Testis (tissue), 3 donors: ENCODE results near the gene SMOC2. TPM values are rescaled to one million over a fixed set of nuclear protein-coding genes. Genes with fewer than 3 reads are reported as not detected.
"Not testable (repeated sequence)": the region's sequence is repeated elsewhere in the genome, so short reads cannot be mapped to it uniquely, and the experiment has no call there.

Experiments used
- DNase-seq: peaks from one replicate; pipeline ENCODE4 v3.0.0-alpha.2; 2019
- H3K27ac ChIP-seq, 2 donors: fragments of 200-600 bp; sonication (generic); one replicate each; pipeline ENCODE4 v1.5.1; 2019
- H3K27me3 ChIP-seq: fragments of 200-600 bp; sonication (generic); one replicate; pipeline ENCODE4 v1.5.1; 2019
- H3K36me3 ChIP-seq: fragments of 200-600 bp; sonication (generic); one replicate; pipeline ENCODE4 v1.5.1; 2017; ENCODE audit warnings: low read depth; ENCODE audit errors: missing control alignments
- H3K4me1 ChIP-seq: fragments of 200-600 bp; sonication (generic); one replicate; pipeline ENCODE4 v1.5.1; 2019
- H3K4me3 ChIP-seq, 2 donors: fragments of 200-600 bp; sonication (generic); one replicate each; pipeline ENCODE4 v1.5.1; 2017 to 2019
- H3K9me3 ChIP-seq: fragments of 200-600 bp; sonication (generic); one replicate; pipeline ENCODE4 v1.5.1; 2017
- POLR2A ChIP-seq: fragments of 450-650 bp; IDR thresholded peaks from one replicate; pipeline ENCODE4 v1.6.1; 2017; ENCODE audit warnings: antibody characterized with exemption, mild to moderate bottlenecking, moderate library complexity
- WGBS, 2 donors: methylation state at CpG; one replicate each; pipeline ENCODE4 v1.1.5; 2018; 5-methylcytosine and 5-hydroxymethylcytosine counted together
- intact Hi-C: fragments of 100-400 bp; cut with DNase I; formaldehyde crosslinking; loops from one replicate; pipeline ENCODE4 v1.15.1; 2023; ENCODE audit warnings: low total_unique reads
- polyA plus RNA-seq: library from polyadenylated mRNA; stranded (reverse); fragments of 350-450 nt; fragmentation: Illumina TruSeq; extraction: RNeasy Lipid Tissue Mini Kit (QIAGEN cat#74804); gene quantifications from one replicate; pipeline ENCODE4 v1.2.3, GENCODE V29; 2014; ENCODE audit warnings: low read depth, low replicate concordance; ENCODE audit not compliant: insufficient read depth
- total RNA-seq, 2 donors: library from RNA; depleted of rRNA; stranded (reverse); fragments of >200 nt; gene quantifications; one replicate each; pipeline ENCODE4 v1.2.3, GENCODE V29; 2016
- TF ChIP-seq, protein P1 (sequence below), 3 experiments: fragments of 450-650 bp in 2 of 3; fragments of 200-600 bp in 1 of 3; sonication (generic) in 1 of 3; IDR thresholded peaks; one replicate each; pipeline ENCODE4 v1.5.1; 2016 to 2019; ENCODE audit warnings: antibody characterized with exemption in 3 of 3, mild to moderate bottlenecking in 2 of 3, moderate library complexity in 1 of 3

Gene SMOC2
- total and polyA plus RNA-seq, 3 donors from 2014 or later: 78.4 to 140 (median 110) TPM

DNA sequence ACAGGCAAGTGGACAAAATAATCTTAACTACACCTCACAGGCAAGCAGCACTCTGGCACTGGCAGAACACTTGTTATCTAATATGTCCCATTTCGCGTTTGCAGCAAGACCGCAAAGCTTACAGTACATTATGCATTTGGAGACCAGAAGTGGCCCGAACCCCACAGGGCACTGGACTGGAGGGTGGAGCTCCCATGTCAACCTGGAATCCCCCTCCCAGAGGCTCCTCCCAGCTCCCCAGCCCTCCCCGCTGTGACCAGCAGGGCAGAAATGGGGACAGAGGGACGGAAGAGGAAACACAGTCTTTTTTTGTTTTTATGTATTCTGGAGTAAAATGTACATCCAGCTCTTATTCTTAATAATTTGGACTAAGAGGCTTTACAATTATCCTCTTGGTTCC, 263.7 kb downstream of the SMOC2 start:
- no peak for DNase-seq
- WGBS, 2 donors: 70 to 83% methylated on average over 6 of the region's 6 CpGs
- Histone ChIP-seq H3K36me3 (no peaks in the 10 kb centered on the region), H3K27ac (no peak overlapping the region), H3K4me3 (no peak overlapping the region), H3K4me1 (no peaks in the 10 kb centered on the region), H3K9me3 (no peaks in the 10 kb centered on the region), H3K27me3 (no peaks in the 10 kb centered on the region)
- TF ChIP-seq POLR2A: no peak
- TF ChIP-seq, protein P1, sequence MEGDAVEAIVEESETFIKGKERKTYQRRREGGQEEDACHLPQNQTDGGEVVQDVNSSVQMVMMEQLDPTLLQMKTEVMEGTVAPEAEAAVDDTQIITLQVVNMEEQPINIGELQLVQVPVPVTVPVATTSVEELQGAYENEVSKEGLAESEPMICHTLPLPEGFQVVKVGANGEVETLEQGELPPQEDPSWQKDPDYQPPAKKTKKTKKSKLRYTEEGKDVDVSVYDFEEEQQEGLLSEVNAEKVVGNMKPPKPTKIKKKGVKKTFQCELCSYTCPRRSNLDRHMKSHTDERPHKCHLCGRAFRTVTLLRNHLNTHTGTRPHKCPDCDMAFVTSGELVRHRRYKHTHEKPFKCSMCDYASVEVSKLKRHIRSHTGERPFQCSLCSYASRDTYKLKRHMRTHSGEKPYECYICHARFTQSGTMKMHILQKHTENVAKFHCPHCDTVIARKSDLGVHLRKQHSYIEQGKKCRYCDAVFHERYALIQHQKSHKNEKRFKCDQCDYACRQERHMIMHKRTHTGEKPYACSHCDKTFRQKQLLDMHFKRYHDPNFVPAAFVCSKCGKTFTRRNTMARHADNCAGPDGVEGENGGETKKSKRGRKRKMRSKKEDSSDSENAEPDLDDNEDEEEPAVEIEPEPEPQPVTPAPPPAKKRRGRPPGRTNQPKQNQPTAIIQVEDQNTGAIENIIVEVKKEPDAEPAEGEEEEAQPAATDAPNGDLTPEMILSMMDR (IDR thresholded peaks at IDR 0.05): no peak
- intact Hi-C loops: no loop called here

- H3K27me3 ChIP-seq, H3K4me3 ChIP-seq, H3K27ac ChIP-seq, DNase-seq, H3K9me3 ChIP-seq, H3K36me3 ChIP-seq, intact Hi-C loops, H3K4me1 ChIP-seq: not testable (repeated sequence)
- 53 to 76% methylated on average over 8 to 13 of the region's 16 CpGs for WGBS, 2 donors
These were observed 264.3 kb downstream of the SMOC2 start for GRCh38 chr6:168705271-168705670.

DNA sequence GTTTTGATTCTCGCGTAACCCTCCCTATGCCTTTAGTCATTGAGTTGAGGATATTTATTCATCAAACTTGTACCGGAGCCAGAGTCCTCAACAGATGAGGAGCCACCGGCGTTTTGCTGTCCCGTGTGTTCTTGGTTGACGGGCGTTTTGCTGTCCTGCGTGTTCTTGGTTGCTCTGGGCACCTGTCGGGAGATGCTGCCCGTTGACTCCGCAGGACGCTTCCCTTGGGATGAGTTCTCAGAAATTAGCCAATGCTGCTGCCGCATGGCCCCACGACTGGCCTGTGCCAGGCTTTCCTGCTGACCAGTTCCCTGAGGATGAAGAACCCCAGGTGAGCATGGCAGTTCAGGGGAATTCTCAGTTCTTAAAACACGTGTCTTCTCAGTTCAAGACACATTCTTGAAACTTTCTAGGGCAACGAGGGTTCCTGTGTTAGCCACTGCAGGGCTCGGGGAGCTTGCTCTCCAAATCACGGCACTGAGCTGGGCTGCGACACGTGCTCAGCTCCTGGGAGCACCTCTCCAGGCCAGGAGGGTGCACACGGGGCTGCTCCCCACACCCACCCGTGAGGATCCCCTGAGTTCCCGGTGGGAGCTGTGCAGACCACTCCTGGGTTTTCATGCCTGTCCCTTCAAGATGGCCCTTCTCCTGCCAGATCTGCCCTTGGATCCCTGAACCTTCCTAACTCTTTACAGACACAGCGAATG, 265.6 kb downstream of the SMOC2 start:
- intact Hi-C loops: no loop called here
- no peaks in the 10 kb centered on the region for H3K4me1 ChIP-seq
- DNase-seq: no peak
- H3K4me3 ChIP-seq: no peak overlapping the region
- no peaks in the 10 kb centered on the region for H3K27me3 ChIP-seq
- WGBS, 2 donors: 72 to 78% methylated on average over 23 to 25 of the region's 25 CpGs
- no peaks in the 10 kb centered on the region for H3K36me3 ChIP-seq
- H3K27ac ChIP-seq: no peak overlapping the region
- TF ChIP-seq, protein P1 (IDR thresholded peaks at IDR 0.05): no peak
- no peak for TF ChIP-seq POLR2A
- H3K9me3 ChIP-seq: no peaks in the 10 kb centered on the region

GRCh38 chr6:168708526-168708925, 267.5 kb downstream of the SMOC2 start:
- Histone ChIP-seq H3K4me3 (no peak overlapping the region), H3K9me3 (no peaks in the 10 kb centered on the region), H3K4me1 (no peaks in the 10 kb centered on the region), H3K36me3 (no peaks in the 10 kb centered on the region), H3K27ac (no peak overlapping the region), H3K27me3 (no peaks in the 10 kb centered on the region)
- 67 to 73% methylated on average over 5 of the region's 5 CpGs for WGBS, 2 donors
- intact Hi-C loops: no loop called here
- no peak for DNase-seq
- no peak for TF ChIP-seq POLR2A
- TF ChIP-seq, protein P1 (IDR thresholded peaks at IDR 0.05): no peak

DNA sequence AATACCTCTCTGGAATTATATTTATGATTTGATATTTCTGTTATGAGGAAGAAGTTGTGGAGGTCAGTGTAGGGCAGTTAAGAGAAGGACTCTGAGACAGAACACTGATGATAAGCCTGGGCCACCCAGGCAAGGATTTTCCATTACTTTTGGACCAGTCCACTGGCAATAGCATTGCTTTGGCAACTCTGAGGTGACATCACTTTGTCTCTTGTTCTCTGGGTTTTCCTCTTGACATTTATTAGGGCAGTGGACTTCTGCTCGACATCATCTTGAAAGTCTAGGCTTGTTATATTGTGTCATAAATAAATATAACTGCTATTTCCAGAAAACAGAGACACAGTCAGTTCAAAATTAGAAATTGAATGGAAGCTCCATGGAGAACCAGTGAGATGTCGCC, 268.0 kb downstream of the SMOC2 start:
- intact Hi-C loops: no loop called here
- H3K27ac ChIP-seq: no peak overlapping the region
- WGBS, 2 donors: 45 to 54% methylated on average over 2 of the region's 2 CpGs
- TF ChIP-seq POLR2A: no peak
- TF ChIP-seq, protein P1 (IDR thresholded peaks at IDR 0.05): no peak
- no peak for DNase-seq
- no peaks in the 10 kb centered on the region for H3K9me3 ChIP-seq
- no peaks in the 10 kb centered on the region for H3K4me1 ChIP-seq
- H3K4me3 ChIP-seq: no peak overlapping the region
- no peaks in the 10 kb centered on the region for H3K27me3 ChIP-seq
- no peaks in the 10 kb centered on the region for H3K36me3 ChIP-seq
